HEK293 (cell line): ENCODE measurements around the gene DACT1.

Experiments used
- TCF7L2 ChIP-seq: IDR thresholded peaks from 2 replicates; pipeline ENCODE4 v1.6.1; 2011; ENCODE audit warnings: low read depth, mild to moderate bottlenecking, inconsistent platforms, low read length, moderate library complexity, borderline replicate concordance
- YY1 ChIP-seq: fragments of 450-650 bp; formaldehyde crosslinking; IDR thresholded peaks from 2 replicates; pipeline ENCODE4 v1.5.1; 2018; ENCODE audit warnings: missing biosample characterization, missing genetic modification characterization
- ZBTB7A ChIP-seq: fragments of 450-650 bp; formaldehyde crosslinking; IDR thresholded peaks from 2 replicates; pipeline ENCODE4 v1.5.1; 2016; ENCODE audit warnings: low read depth, missing biosample characterization, missing genetic modification characterization
- ZSCAN30 ChIP-seq: fragments of 450-650 bp; IDR thresholded peaks from 2 replicates; pipeline ENCODE4 v1.5.1; 2018; ENCODE audit warnings: missing biosample characterization, mild to moderate bottlenecking, missing genetic modification characterization, moderate library complexity
- TF ChIP-seq, protein P1 (sequence below): fragments of 450-650 bp; formaldehyde crosslinking; IDR thresholded peaks from 2 replicates; pipeline ENCODE4 v1.5.1; 2016; ENCODE audit warnings: missing biosample characterization, missing genetic modification characterization, low read depth
- TF ChIP-seq, protein P2 (sequence below): fragments of 450-650 bp; formaldehyde crosslinking; IDR thresholded peaks from 2 replicates; pipeline ENCODE4 v1.5.1; 2016; ENCODE audit warnings: missing biosample characterization, missing genetic modification characterization, low read depth
- TF ChIP-seq, protein P3 (sequence below): sonication (generic); formaldehyde crosslinking; IDR thresholded peaks from 2 replicates; pipeline ENCODE4 v1.8.1; 2022; ENCODE audit warnings: mild to moderate bottlenecking, moderate library complexity, missing genetic modification reagents

DNA sequence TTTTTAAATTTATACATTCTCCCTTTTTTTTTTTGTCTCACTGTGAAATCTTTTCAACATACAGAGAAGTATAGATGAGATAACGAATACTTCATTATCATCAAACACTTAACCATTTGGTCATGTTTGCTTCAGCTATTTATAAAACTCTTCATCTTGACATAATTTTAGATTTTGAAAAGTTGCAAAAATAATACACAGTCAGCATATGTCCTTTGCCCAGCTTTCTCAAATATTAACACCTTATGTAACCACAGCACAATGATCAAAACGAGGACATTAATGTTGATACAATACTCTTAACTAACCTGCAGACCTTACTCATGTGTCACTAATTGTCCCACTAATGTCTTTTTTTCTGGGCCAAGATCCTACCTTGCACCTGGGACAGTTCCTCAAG, 36.0 kb downstream of the DACT1 start:
- TF ChIP-seq ZBTB7A (tag by site-specific recombination) (no peak), ZSCAN30 (tag by site-specific recombination) (no peak), YY1 (no peak), TCF7L2 (no peak)
- TF ChIP-seq, protein P1, sequence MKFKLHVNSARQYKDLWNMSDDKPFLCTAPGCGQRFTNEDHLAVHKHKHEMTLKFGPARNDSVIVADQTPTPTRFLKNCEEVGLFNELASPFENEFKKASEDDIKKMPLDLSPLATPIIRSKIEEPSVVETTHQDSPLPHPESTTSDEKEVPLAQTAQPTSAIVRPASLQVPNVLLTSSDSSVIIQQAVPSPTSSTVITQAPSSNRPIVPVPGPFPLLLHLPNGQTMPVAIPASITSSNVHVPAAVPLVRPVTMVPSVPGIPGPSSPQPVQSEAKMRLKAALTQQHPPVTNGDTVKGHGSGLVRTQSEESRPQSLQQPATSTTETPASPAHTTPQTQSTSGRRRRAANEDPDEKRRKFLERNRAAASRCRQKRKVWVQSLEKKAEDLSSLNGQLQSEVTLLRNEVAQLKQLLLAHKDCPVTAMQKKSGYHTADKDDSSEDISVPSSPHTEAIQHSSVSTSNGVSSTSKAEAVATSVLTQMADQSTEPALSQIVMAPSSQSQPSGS = no peak
- TF ChIP-seq, protein P2, sequence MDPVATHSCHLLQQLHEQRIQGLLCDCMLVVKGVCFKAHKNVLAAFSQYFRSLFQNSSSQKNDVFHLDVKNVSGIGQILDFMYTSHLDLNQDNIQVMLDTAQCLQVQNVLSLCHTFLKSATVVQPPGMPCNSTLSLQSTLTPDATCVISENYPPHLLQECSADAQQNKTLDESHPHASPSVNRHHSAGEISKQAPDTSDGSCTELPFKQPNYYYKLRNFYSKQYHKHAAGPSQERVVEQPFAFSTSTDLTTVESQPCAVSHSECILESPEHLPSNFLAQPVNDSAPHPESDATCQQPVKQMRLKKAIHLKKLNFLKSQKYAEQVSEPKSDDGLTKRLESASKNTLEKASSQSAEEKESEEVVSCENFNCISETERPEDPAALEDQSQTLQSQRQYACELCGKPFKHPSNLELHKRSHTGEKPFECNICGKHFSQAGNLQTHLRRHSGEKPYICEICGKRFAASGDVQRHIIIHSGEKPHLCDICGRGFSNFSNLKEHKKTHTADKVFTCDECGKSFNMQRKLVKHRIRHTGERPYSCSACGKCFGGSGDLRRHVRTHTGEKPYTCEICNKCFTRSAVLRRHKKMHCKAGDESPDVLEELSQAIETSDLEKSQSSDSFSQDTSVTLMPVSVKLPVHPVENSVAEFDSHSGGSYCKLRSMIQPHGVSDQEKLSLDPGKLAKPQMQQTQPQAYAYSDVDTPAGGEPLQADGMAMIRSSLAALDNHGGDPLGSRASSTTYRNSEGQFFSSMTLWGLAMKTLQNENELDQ (tag by site-specific recombination) = no peak
- TF ChIP-seq, protein P3, sequence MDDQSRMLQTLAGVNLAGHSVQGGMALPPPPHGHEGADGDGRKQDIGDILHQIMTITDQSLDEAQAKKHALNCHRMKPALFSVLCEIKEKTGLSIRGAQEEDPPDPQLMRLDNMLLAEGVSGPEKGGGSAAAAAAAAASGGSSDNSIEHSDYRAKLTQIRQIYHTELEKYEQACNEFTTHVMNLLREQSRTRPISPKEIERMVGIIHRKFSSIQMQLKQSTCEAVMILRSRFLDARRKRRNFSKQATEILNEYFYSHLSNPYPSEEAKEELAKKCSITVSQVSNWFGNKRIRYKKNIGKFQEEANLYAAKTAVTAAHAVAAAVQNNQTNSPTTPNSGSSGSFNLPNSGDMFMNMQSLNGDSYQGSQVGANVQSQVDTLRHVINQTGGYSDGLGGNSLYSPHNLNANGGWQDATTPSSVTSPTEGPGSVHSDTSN (CRISPR knock-in tag) = no peak
